Subcutaneous adipose tissue (tissue), 4 donors: ENCODE measurements around the gene MVB12A. TPM values are rescaled to one million over a fixed set of nuclear protein-coding genes. Genes with fewer than 3 reads are reported as not detected.

ENCODE experiments used
- total RNA-seq, 4 donors: library from RNA; depleted of rRNA; stranded (reverse); fragments of >200 nt; gene quantifications; one replicate each; pipeline ENCODE4 v1.1.0, GENCODE V29; 2016
- TF ChIP-seq, protein P1 (sequence below): fragments of 450-650 bp; IDR thresholded peaks from one replicate; pipeline ENCODE4 v1.5.1; 2016; ENCODE audit warnings: low read depth, mild to moderate bottlenecking, control low read depth, antibody characterized with exemption, moderate library complexity

The MVB12A gene
- total RNA-seq, 4 donors from 2014 or later: 45.6 to 61.7 (median 54.3) TPM

DNA sequence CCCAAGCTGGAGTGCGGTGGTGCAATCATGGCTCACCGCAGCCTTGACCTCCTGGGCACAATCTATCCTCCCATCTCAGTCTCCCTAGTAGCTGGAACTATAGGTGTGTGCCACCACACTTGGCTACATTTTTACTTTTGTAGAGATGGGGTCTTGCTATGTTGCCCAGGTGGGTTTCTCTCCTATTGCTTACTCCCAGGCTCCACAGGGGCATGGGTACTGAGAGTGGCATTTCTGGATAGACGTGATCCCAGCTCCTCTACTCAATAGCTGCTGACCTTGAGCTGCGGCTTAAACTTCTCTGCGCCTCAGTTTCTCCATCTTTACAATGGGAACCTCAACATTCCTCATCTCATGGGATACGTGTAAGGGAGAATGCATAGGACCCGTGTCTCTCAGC is 11.6 kb downstream of the MVB12A start:
- TF ChIP-seq, protein P1, sequence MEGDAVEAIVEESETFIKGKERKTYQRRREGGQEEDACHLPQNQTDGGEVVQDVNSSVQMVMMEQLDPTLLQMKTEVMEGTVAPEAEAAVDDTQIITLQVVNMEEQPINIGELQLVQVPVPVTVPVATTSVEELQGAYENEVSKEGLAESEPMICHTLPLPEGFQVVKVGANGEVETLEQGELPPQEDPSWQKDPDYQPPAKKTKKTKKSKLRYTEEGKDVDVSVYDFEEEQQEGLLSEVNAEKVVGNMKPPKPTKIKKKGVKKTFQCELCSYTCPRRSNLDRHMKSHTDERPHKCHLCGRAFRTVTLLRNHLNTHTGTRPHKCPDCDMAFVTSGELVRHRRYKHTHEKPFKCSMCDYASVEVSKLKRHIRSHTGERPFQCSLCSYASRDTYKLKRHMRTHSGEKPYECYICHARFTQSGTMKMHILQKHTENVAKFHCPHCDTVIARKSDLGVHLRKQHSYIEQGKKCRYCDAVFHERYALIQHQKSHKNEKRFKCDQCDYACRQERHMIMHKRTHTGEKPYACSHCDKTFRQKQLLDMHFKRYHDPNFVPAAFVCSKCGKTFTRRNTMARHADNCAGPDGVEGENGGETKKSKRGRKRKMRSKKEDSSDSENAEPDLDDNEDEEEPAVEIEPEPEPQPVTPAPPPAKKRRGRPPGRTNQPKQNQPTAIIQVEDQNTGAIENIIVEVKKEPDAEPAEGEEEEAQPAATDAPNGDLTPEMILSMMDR: no peak

DNA sequence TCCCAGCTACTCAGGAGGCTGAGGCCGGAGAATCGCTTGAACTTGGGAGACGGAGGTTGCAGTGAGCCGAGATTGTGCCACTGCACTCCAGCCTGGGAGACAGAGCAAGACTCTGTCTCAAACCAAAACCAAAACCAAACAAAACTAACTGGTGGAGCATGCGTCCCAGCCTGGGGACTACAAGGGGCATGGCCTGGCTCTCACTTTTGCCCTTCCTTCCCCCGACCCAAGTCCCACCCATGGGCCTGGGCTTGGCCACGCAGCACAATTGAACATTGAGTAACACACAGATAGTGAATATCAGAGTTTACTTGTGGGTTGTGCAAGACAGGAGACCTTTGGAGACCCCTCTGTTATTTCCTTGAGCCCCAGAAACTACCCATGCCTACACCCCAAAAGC is 15.4 kb downstream of the MVB12A start:
- TF ChIP-seq, protein P1: no peak

DNA sequence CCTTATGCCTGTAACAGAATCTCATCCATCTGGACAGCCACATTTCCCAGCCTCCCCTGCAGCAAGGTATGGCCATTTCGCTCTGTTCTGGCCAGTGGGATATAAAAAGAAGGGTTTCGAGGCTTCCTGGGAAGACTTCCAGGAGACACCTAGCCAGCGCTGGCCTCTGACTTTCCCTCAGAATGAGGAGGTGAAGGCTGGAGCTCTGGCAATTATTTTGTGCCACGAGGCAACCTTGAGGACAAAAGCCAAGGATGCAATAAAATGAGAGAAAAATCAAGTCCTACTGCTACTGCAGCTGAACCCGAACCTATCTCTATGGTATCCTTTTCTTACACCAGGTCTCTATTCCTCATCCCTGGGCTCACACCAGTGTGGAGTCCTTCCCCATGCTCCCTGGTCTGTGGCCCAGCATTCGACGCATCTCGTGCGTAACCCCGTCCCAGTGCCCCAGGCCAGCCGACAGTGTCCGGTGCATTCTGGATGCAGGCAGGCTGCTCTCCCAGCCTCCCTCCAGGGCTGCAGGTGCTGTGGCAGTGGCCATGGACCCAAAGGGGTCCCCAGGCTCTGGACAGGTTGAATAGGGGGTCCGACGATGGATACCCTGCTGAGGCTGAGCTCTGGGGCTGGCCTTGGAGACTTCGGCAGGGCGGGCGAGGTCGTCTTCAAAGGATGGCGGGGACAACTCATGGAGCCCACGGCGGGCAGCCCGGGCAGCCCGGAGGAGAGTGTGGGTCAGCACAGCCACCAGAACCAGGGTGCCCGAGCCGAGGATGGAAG is 16.4 kb downstream of the MVB12A start:
- TF ChIP-seq, protein P1: no peak

DNA sequence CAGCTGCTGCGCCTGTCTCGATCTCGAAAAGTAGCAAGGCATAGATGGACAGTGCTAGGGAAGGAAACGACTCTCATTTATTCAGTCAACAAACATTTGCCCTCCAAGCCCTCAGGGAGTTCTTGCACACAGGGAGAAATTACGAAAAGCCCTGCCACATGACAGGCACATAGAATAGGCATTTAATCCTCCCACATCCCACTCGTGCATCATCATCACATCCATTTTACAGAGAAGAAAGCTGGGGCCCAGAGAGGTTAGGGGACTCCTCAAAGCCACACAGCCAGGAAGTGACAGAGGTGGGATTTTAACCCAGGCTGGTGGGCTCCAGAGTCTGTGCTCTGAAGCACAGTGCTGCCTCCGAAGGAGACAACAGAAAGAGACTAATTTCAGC is 17.0 kb downstream of the MVB12A start:
- TF ChIP-seq, protein P1: no peak

DNA sequence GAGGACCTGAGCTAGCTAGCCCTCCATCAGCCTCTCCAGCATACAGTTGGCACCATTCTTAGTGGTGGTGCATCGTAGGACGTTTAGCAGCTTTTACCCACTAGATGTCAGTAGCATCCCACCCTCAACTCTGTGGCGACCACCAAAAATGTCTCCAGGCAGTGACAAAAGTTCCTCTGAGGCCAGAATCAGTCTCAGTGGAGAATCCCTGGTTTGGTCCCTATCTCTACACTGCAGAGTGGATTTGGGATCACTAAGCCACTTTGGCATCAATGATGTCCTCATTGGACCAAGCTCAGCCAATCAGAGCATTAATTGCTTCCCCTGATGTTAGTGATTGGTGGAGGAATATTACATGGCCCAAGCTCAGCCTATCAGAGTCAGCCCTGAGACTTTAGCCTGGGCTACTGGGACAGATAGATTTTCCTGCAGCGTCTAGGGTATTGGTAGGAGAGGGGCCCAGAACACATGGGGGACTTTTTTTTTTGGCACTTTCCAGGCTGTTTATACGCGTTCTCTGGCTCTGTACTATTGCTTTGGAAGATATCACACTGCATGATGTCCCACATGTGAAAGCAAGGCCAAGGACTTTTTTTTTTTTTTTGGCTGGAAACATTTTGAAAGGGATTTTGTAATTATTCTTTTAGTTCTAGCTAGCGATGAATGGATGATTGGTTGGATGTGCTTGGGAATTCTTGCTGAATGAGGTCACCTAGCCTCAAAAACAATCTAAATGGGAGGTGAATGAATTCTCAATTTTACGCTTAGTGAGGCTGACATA is 21.6 kb downstream of the MVB12A start:
- TF ChIP-seq, protein P1: no peak

DNA sequence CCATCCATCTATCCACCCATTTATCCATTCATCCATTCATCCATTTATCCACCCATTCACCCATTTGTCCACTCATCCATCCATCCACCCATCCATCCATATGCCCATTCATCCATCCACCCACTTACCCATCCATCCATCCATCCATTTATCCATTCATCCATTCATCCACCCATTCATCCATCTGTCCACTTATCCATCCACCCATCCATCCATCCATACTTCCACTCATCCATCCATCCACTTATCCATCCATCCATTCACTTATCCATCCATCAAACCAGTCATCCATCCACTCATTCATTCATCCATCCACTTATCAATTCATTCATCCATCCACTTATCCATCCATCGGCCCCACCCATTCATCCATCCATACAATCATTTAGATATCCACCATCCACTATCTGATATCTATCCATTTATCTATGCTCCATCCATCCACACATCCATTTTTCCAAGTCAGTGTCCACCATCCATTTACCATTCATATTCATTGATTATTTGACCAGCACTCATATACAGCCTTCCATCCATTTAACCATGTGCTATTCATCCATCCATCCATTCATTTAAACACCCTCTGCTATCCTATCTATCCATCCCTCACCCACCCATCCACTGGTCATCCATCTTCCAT is 25.8 kb downstream of the MVB12A start:
- TF ChIP-seq, protein P1: no peak

DNA sequence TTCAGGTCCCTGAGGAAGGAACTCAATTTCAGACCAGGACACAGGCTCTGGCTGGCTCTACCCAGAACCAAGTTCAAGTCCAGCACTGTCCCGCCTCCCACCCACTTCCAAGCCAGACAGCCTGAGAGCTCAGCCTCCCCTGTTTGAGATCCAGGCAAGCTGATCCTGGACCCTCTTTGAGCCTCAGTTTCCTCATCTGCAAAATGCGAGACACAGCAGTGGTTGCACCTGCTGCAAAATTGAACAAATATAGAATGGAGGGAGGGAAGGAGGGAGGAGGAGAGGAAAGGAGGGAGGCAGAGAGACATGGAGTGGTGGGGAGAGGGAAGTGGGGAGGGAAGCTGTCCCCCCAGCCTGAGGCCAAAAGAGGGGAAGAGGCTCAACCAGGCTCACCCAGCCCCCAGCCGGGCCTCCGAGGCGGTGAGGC is 27.9 kb downstream of the MVB12A start:
- TF ChIP-seq, protein P1: no peak
